Osteoblast (primary cell): ENCODE results near the gene MIAT. TPM values are rescaled to one million over a fixed set of nuclear protein-coding genes. Genes with fewer than 3 reads are reported as not detected.

ENCODE experiments used
- DNase-seq: peaks from one replicate; pipeline ENCODE4 v3.0.0; 2011; ENCODE audit warnings: low spot score, mixed read lengths; ENCODE audit not compliant: insufficient read length; ENCODE audit errors: missing footprints
- H2AFZ ChIP-seq: 2 replicates; pipeline ENCODE4 v1.6.0; 2011; ENCODE audit warnings: mild to moderate bottlenecking, low read length
- H3K27ac ChIP-seq: 2 replicates; pipeline ENCODE4 v1.5.1; 2011; ENCODE audit warnings: mild to moderate bottlenecking, low read depth, low read length, moderate library complexity
- H3K27me3 ChIP-seq: 2 replicates; pipeline ENCODE4 v1.6.0; 2012; ENCODE audit warnings: mild to moderate bottlenecking, control low read depth, inconsistent platforms, low read length, moderate library complexity; ENCODE audit not compliant: insufficient read depth
- H3K36me3 ChIP-seq: 2 replicates; pipeline ENCODE4 v1.5.1; 2011; ENCODE audit warnings: mild to moderate bottlenecking, low read length, control low read depth, moderate library complexity; ENCODE audit not compliant: insufficient read depth
- H3K4me1 ChIP-seq: 2 replicates; pipeline ENCODE4 v1.5.1; 2011; ENCODE audit warnings: mild to moderate bottlenecking, low read length, control low read depth, moderate library complexity; ENCODE audit not compliant: insufficient read depth
- H3K4me2 ChIP-seq: 2 replicates; pipeline ENCODE4 v1.6.0; 2011; ENCODE audit warnings: mild to moderate bottlenecking, low read length; ENCODE audit not compliant: insufficient read depth
- H3K4me3 ChIP-seq: fragments of 200-600 bp; sonication (generic); 3 replicates; pipeline ENCODE4 v1.5.1; 2012; ENCODE audit warnings: mild to moderate bottlenecking, low read length, inconsistent platforms; ENCODE audit not compliant: insufficient read depth
- H3K79me2 ChIP-seq: 2 replicates; pipeline ENCODE4 v1.6.0; 2012; ENCODE audit warnings: mild to moderate bottlenecking, low read length, control low read depth, inconsistent platforms; ENCODE audit not compliant: insufficient read depth
- H3K9me3 ChIP-seq: 2 replicates; pipeline ENCODE4 v1.5.1; 2011; ENCODE audit warnings: low read depth, low read length, control low read depth
- H4K20me1 ChIP-seq: 2 replicates; pipeline ENCODE4 v1.6.0; 2012; ENCODE audit warnings: mild to moderate bottlenecking, low read length, control low read depth; ENCODE audit not compliant: insufficient read depth
- CTCF ChIP-seq: IDR thresholded peaks from 2 replicates; pipeline ENCODE4 v1.5.1; 2011; ENCODE audit warnings: mild to moderate bottlenecking, low read depth, low read length, moderate library complexity; ENCODE audit errors: extremely low read depth
- total RNA-seq: library from RNA; depleted of rRNA; stranded (reverse); fragments of >200 nt; gene quantifications from 2 replicates; pipeline ENCODE4 v1.2.3, GENCODE V29; 2012

MIAT gene
- total RNA-seq, 1 donor: 1.8 TPM

- Histone ChIP-seq H4K20me1 (peaks cover 2% of the 10 kb centered on the region), H2AFZ (no peak overlapping the region), H3K36me3 (peaks cover 3% of the 10 kb centered on the region), H3K79me2 (no peaks in the 10 kb centered on the region), H3K4me2 (no peak overlapping the region), H3K4me3 (no peak overlapping the region), H3K4me1 (no peaks in the 10 kb centered on the region), H3K27ac (no peak overlapping the region), H3K9me3 (no peaks in the 10 kb centered on the region), H3K27me3 (no peaks in the 10 kb centered on the region)
- no peak for DNase-seq
- no peak for TF ChIP-seq CTCF
Measured at GRCh38 chr22:26689513-26690301, 32.3 kb downstream of the MIAT start.

- no peak overlapping the region for H3K4me2 ChIP-seq
- H3K79me2 ChIP-seq: no peaks in the 10 kb centered on the region
- H3K4me3 ChIP-seq: no peak overlapping the region
- H3K4me1 ChIP-seq: no peaks in the 10 kb centered on the region
- no peak for TF ChIP-seq CTCF
- no peaks in the 10 kb centered on the region for H3K27me3 ChIP-seq
- no peaks in the 10 kb centered on the region for H3K9me3 ChIP-seq
- H3K27ac ChIP-seq: no peak overlapping the region
- H4K20me1 ChIP-seq: peaks cover 2% of the 10 kb centered on the region
- no peak for DNase-seq
- H2AFZ ChIP-seq: no peak overlapping the region
- H3K36me3 ChIP-seq: peaks cover 3% of the 10 kb centered on the region
Measured at GRCh38 chr22:26690654-26691376, 33.4 kb downstream of the MIAT start.

GRCh38 chr22:26691377-26691716 is 34.0 kb downstream of the MIAT start:
- H2AFZ ChIP-seq: no peak overlapping the region
- no peak for TF ChIP-seq CTCF
- H3K4me2 ChIP-seq: no peak overlapping the region
- no peaks in the 10 kb centered on the region for H3K27me3 ChIP-seq
- H3K27ac ChIP-seq: no peak overlapping the region
- DNase-seq: no peak
- H3K4me1 ChIP-seq: no peaks in the 10 kb centered on the region
- H3K9me3 ChIP-seq: no peaks in the 10 kb centered on the region
- H4K20me1 ChIP-seq: peaks cover 2% of the 10 kb centered on the region
- H3K79me2 ChIP-seq: no peaks in the 10 kb centered on the region
- peaks cover 3% of the 10 kb centered on the region for H3K36me3 ChIP-seq
- H3K4me3 ChIP-seq: no peak overlapping the region

- no peak for DNase-seq
- no peak for TF ChIP-seq CTCF
- Histone ChIP-seq H3K4me1 (no peaks in the 10 kb centered on the region), H3K4me2 (no peak overlapping the region), H3K4me3 (no peak overlapping the region), H3K27ac (no peak overlapping the region), H4K20me1 (peaks cover 2% of the 10 kb centered on the region), H3K36me3 (peaks cover 3% of the 10 kb centered on the region), H3K79me2 (no peaks in the 10 kb centered on the region), H3K27me3 (no peaks in the 10 kb centered on the region), H2AFZ (no peak overlapping the region), H3K9me3 (no peaks in the 10 kb centered on the region)
Measured at GRCh38 chr22:26692215-26692614, 34.8 kb downstream of the MIAT start.
